Activated T-helper 17 cell treated with anti-CD3 and anti-CD28 coated beads, Interleukin-2, amount 50 U/mL, for 72 hours (primary cell): ENCODE data around the gene ADK. TPM values are rescaled to one million over a fixed set of nuclear protein-coding genes. Genes with fewer than 3 reads are reported as not detected.
"Not testable (repeated sequence)": the region's sequence is repeated elsewhere in the genome, so short reads cannot be mapped to it uniquely, and the experiment has no call there.

ENCODE experiments used
- ATAC-seq: fragments of 150-1000 bp; cut with Tn5 transposase; replicated peaks from 2 replicates; pipeline ENCODE4 v1.10.0; 2021; ENCODE audit warnings: mild to moderate bottlenecking, moderate library complexity
- H3K27ac Mint-ChIP-seq: one replicate; pipeline ENCODE4 v1.8.0; 2022; ENCODE audit warnings: mixed read lengths
- H3K27me3 Mint-ChIP-seq: one replicate; pipeline ENCODE4 v1.8.0; 2022; ENCODE audit warnings: mixed read lengths
- H3K36me3 Mint-ChIP-seq: one replicate; pipeline ENCODE4 v1.8.0; 2022; ENCODE audit warnings: low read depth, mild to moderate bottlenecking, mixed read lengths
- H3K4me1 Mint-ChIP-seq: one replicate; pipeline ENCODE4 v1.8.0; 2022; ENCODE audit warnings: mixed read lengths
- H3K4me3 Mint-ChIP-seq: one replicate; pipeline ENCODE4 v1.8.0; 2022; ENCODE audit warnings: mild to moderate bottlenecking, mixed read lengths
- H3K9me3 Mint-ChIP-seq: one replicate; pipeline ENCODE4 v1.8.0; 2022; ENCODE audit warnings: mixed read lengths
- total RNA-seq, 2 donors: library from RNA; stranded (reverse); gene quantifications; one replicate each; pipeline ENCODE4 v1.2.3, GENCODE V29; 2022

Gene ADK
- total RNA-seq, 2 donors from 2014 or later = 51.4 to 72.1 TPM

DNA sequence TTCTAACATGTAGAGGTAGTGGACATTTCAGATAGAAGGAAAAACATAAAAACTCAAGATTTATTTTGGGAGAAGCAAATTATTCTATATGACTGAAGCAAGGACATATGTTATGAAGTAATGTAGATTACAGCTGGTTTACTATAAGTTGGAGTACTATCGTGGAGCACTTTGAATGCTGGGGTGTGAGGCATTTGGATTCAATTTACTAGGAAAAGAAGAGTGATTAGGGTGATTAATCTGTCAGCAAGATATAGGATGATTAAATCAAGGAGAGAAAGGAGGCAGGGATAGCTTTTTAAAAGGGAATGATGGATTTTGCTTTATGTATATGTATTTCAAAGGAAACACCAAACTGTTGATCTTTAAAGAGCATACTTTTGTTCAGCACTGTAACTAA is 356.9 kb downstream of the ADK start:
- H3K27ac Mint-ChIP-seq = no peak overlapping the region
- H3K9me3 Mint-ChIP-seq = peaks cover 16% of the 10 kb centered on the region
- H3K4me1 Mint-ChIP-seq = peaks cover 10% of the 10 kb centered on the region
- peaks cover 63% of the 10 kb centered on the region for H3K36me3 Mint-ChIP-seq
- no peak for ATAC-seq
- no peak overlapping the region for H3K4me3 Mint-ChIP-seq
- H3K27me3 Mint-ChIP-seq = no peaks in the 10 kb centered on the region

DNA sequence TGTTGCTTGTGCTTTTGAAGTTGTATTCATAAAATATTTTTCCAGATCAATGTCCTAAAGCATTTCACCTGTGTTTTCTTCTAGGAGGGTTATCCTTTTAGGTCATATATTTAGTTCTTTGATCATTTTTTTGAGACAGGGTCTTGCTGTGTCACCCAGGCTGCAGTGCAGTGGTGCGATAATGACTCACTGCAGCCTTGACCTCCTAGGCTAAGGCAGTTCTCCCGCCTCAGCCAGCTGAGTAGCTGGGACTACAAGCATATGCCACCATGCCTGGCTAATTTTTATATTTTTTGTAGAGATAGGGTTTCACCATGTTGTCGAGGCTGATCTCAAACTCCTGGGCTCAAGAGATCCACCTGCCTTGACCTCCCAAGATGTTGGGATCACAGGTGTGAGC is 359.6 kb downstream of the ADK start:
- H3K9me3 Mint-ChIP-seq = peaks cover 34% of the 10 kb centered on the region
- H3K27ac Mint-ChIP-seq = no peak overlapping the region
- peaks cover 3% of the 10 kb centered on the region for H3K4me1 Mint-ChIP-seq
- peaks cover 61% of the 10 kb centered on the region for H3K36me3 Mint-ChIP-seq
- no peak overlapping the region for H3K4me3 Mint-ChIP-seq
- H3K27me3 Mint-ChIP-seq = no peaks in the 10 kb centered on the region
- no peak for ATAC-seq

DNA sequence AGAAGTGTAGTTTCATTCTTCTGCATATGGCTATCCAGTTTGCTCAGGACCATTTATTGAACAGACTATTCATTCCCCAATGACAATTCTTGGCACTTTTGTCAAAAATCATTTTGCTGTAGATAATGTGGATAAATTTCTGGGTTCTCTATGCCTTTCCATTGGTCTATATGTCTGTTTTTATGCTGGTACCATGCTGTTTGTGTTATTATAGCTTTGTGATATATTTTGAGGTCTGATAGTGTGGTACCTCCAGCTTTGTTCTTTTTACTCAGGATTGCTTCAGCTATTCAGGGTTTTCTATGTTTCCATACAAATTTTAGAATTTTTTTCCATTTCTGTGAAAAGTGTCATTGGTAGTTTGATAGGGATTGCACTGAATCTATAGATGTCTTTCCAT is 360.0 kb downstream of the ADK start:
- Mint-ChIP-seq H3K27me3 (no peaks in the 10 kb centered on the region), H3K4me3 (no peak overlapping the region), H3K9me3 (peaks cover 34% of the 10 kb centered on the region), H3K36me3 (peaks cover 58% of the 10 kb centered on the region), H3K27ac (no peak overlapping the region), H3K4me1 (peaks cover 3% of the 10 kb centered on the region)
- no peak for ATAC-seq

DNA sequence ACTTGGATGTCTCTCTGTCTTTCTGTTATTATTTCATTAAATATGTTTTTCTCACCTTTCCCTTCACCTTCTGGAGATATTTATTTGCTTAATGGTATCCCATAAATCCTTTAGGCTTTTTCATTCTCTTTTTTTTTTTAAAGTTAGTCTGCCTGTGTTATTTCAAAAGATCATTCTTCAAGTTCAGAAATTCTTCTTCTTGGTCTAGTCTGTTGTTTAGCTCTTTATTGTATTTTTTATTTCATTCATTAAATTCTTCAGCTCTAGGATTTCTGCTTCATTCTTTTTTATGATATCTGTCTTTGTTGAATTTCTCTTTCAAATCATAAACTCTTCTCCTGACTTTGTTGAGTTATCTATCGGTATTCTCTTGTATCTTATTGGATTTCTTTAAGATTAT is 363.3 kb downstream of the ADK start:
- Mint-ChIP-seq H3K27ac (no peak overlapping the region), H3K4me1 (peaks cover 3% of the 10 kb centered on the region), H3K9me3 (peaks cover 34% of the 10 kb centered on the region), H3K4me3 (no peak overlapping the region), H3K36me3 (peaks cover 44% of the 10 kb centered on the region), H3K27me3 (no peaks in the 10 kb centered on the region)
- ATAC-seq = no peak

DNA sequence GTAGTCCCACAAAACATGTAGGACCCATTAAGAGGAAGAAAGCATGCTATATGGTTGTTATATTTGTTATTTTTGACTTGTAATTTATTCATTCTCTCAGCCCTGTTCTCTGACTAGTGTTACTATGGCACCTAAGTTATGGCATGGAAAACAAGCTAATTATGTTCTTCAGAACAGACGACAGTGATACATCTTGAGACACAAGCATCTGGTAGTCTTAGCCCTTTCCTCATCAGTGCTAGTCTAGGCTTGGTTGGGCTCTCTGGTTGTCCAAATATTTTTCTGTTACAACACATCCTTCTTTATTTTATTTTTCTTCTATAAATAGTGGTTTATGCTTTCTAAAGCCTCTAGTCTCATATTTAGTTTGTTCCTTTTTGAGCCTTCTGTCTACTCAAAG is 367.0 kb downstream of the ADK start:
- ATAC-seq = no peak
- no peak overlapping the region for H3K27ac Mint-ChIP-seq
- no peaks in the 10 kb centered on the region for H3K27me3 Mint-ChIP-seq
- no peak overlapping the region for H3K4me3 Mint-ChIP-seq
- H3K4me1 Mint-ChIP-seq = peaks cover 3% of the 10 kb centered on the region
- H3K36me3 Mint-ChIP-seq = peaks cover 28% of the 10 kb centered on the region
- peaks cover 21% of the 10 kb centered on the region for H3K9me3 Mint-ChIP-seq

DNA sequence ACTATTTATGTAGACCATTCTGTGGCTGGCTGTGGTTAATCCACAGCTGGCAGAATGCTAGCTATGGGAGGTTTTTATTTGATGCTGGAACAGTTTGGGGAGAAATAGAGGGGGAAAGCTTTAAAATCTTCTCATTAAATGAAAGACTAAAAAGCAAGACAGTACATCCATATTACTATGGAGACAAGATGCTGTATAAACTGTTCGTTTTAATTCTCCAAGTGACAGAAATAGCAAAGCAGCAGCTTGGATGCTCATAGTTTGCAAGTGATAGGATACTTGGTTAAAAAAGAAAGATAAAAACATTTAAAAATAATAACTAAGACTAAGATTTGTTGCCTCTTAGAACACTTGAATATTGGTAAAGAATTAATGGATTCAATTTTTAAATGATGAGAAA is 370.5 kb downstream of the ADK start:
- Mint-ChIP-seq H3K36me3 (peaks cover 5% of the 10 kb centered on the region), H3K4me1 (no peaks in the 10 kb centered on the region), H3K27me3 (no peaks in the 10 kb centered on the region), H3K27ac (no peak overlapping the region), H3K4me3 (no peak overlapping the region), H3K9me3 (no peaks in the 10 kb centered on the region)
- ATAC-seq = no peak

DNA sequence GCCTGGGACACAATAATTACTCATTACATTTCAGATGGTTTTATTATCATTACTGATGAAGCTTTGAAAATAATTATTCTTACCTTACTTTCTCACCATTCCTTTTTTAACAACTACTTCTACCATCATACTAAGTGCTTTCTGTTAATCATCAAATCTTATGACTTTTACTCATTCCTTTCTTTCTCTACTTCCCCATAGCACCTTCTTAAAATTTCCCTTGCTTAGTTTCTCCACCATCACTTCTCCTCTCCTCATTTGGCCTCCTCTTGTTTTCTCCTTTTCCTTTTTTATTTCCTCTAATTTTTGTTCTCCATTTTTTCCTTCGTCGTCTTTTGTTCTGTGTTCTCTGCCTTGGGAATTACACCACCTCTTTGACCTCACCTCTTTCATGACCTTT is 372.2 kb downstream of the ADK start:
- Mint-ChIP-seq H3K27me3 (no peaks in the 10 kb centered on the region), H3K36me3 (peaks cover 22% of the 10 kb centered on the region), H3K9me3 (no peaks in the 10 kb centered on the region), H3K4me1 (no peaks in the 10 kb centered on the region), H3K27ac (no peak overlapping the region), H3K4me3 (no peak overlapping the region)
- no peak for ATAC-seq

DNA sequence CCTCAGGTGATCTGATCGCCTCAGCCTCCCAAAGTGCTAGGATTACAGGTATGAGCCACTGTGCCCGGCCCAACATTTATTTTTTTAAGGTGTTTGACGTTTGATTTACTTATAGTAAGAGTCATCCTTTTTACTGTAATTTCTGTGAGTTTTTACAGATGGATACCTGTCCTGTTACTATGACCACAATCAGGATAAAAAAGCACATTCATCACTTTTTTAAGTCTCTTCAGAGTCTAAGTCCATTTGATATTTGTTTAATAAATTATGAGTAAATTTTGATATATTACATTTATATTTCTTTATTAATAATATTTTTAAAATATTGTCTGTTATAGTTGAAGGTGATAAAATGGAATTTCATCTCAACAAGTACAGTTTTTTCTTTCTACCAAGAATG is 374.9 kb downstream of the ADK start:
- H3K27ac Mint-ChIP-seq = no peak overlapping the region
- no peaks in the 10 kb centered on the region for H3K4me1 Mint-ChIP-seq
- H3K4me3 Mint-ChIP-seq = no peak overlapping the region
- ATAC-seq = no peak
- H3K27me3 Mint-ChIP-seq = no peaks in the 10 kb centered on the region
- no peaks in the 10 kb centered on the region for H3K9me3 Mint-ChIP-seq
- H3K36me3 Mint-ChIP-seq = peaks cover 38% of the 10 kb centered on the region

DNA sequence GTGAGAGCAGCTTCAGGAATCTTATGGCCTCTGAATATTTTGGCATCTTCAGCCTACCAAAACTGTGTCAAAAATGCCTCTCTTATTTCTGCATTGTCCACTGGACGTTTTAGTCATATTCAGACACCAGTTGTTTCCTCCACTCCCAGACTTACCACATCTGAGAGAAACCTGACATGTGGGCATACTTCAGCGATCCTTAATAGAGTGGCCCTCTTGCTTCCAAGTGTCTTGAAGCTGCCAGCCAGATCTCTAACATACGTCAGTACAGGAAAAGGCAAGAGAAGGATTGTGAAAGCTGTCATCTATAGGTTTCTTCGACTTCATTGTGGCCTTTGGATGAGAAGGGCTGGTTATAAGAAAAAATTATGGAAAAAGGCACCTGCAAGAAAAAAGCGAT is 376.6 kb downstream of the ADK start:
- ATAC-seq, H3K9me3 Mint-ChIP-seq, H3K27me3 Mint-ChIP-seq, H3K4me1 Mint-ChIP-seq, H3K27ac Mint-ChIP-seq, H3K4me3 Mint-ChIP-seq: not testable (repeated sequence)
- H3K36me3 Mint-ChIP-seq = peaks cover 39% of the 10 kb centered on the region

DNA sequence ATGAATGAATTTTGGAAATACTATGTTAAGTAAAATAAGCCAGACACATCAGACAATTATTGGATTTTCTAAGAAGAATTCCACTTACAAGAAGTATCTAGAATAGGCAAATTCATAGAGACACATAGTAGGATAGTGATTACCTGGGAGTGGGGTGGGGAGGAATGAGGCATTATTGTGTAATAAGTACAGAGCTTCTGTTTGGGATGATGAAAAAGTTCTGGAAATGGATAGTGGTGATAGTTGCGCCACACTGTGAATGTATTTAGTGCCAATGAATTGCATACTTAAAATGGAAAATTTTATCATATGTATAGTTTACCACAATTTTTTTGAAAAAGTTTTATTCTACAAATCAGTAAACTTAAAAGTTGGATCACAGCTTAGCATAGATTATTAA is 378.2 kb downstream of the ADK start:
- Mint-ChIP-seq H3K4me3 (no peak overlapping the region), H3K9me3 (no peaks in the 10 kb centered on the region), H3K36me3 (peaks cover 39% of the 10 kb centered on the region), H3K27ac (no peak overlapping the region), H3K4me1 (no peaks in the 10 kb centered on the region), H3K27me3 (no peaks in the 10 kb centered on the region)
- no peak for ATAC-seq

DNA sequence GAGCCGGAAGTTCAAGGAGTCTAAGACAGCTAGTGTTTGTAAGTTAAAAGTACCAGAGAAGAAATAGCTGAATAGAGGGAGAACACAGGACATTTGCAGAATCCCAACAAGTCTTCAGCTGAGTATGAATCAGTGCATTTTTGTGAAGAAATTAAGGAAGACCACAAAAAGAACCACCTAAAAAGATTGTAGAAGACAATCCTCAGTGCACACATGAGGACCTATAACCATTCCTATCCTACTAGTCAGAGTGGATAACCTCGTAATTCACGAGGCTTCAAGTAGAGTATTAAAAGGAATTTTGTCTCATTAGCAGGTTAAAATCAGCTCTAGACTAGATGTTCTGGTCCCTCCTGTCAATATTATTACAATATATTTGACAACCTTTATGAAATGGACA is 380.0 kb downstream of the ADK start:
- H3K9me3 Mint-ChIP-seq = no peaks in the 10 kb centered on the region

DNA sequence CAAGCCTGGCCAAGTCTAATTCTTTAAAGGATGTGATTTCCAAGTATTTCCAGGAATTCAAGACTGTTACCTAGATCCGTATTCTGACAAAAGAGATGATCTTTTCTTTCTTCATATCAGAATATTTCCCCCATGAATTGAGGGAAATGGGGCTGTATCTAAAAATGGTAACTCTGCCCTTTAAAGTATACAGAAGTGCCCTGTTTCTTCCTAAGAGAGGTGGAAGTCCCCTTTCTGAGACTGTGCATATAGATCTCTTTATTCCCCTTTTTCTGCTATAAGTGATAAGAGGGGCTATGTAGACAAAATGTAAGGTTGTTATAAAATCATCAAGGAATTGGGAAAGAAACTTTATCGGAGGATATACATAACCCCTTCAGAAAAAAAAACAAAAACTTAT is 388.3 kb downstream of the ADK start:
- no peak for ATAC-seq
- H3K27me3 Mint-ChIP-seq = no peaks in the 10 kb centered on the region
- H3K27ac Mint-ChIP-seq = no peak overlapping the region
- no peaks in the 10 kb centered on the region for H3K9me3 Mint-ChIP-seq
- H3K36me3 Mint-ChIP-seq = no peaks in the 10 kb centered on the region
- H3K4me3 Mint-ChIP-seq = no peak overlapping the region
- peaks cover 4% of the 10 kb centered on the region for H3K4me1 Mint-ChIP-seq

More for the DNA sequence above, 380.0 kb downstream of the ADK start:
- Mint-ChIP-seq H3K4me1 (no peaks in the 10 kb centered on the region), H3K27me3 (no peaks in the 10 kb centered on the region), H3K4me3 (no peak overlapping the region), H3K27ac (no peak overlapping the region), H3K36me3 (peaks cover 39% of the 10 kb centered on the region)
- ATAC-seq = no peak

DNA sequence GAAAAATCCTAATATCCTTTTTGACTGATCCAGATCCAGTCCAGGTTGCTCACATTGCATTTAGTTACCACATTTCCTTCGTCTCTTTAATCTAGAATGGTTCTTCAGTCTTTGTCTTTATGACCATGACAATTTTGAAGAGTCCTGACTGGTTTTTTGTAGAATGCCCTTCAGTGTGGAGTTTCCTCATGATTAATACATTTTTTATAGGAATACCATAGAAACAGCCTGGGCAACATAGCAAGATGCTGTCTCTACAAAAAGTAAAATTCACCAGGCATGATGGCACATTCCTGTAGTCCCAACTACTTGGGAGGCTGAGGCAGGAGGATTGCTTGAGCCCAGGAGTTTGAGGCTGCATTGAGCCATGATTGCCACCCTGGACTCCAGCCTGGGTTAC is 390.4 kb downstream of the ADK start:
- Mint-ChIP-seq H3K4me1 (peaks cover 4% of the 10 kb centered on the region), H3K27ac (no peak overlapping the region), H3K36me3 (no peaks in the 10 kb centered on the region), H3K27me3 (no peaks in the 10 kb centered on the region), H3K4me3 (no peak overlapping the region), H3K9me3 (no peaks in the 10 kb centered on the region)
- ATAC-seq = no peak

DNA sequence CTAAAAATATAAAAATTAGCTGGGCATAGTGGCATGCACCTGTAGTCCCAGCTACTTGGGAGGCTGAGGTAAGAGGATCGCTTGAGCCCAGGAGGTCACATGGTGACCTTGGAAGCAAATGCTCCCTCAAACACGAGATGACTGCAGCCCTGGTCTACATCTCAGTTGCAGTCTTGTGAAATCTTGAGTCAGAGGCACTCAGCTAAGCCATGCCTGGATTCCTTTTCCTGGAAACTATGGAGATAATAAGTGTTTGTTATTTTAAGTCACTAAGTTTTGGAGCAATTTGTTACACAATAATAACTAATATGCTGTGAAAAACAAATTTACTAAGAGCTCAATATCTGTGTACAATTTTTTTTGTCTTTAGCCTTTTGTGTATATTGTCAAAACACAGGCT is 391.1 kb downstream of the ADK start:
- no peaks in the 10 kb centered on the region for H3K9me3 Mint-ChIP-seq

DNA sequence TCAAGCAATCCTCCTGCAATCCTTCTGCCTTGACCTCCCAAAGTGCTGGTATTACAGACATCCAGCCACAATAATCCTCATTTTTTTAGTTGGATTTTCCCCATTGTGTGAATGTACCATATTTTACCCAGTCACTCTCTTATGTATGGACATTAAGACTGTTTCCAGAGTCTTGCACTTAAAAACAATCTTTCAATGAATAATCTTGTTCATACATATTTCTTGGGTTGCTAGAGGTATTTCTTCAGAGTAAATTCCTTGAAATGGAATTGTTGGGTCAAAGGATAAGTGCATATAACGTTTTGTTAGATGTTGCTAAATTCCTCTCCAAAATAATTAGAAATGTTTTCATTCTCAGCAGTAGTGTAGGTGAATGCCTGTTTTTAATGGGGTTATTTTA is 392.3 kb downstream of the ADK start:
- Mint-ChIP-seq H3K9me3 (no peaks in the 10 kb centered on the region), H3K36me3 (no peaks in the 10 kb centered on the region), H3K27me3 (no peaks in the 10 kb centered on the region), H3K4me3 (no peak overlapping the region), H3K27ac (no peak overlapping the region), H3K4me1 (no peaks in the 10 kb centered on the region)
- no peak for ATAC-seq

More for the DNA sequence above, 391.1 kb downstream of the ADK start:
- Mint-ChIP-seq H3K27ac (no peak overlapping the region), H3K4me3 (no peak overlapping the region), H3K4me1 (no peaks in the 10 kb centered on the region), H3K27me3 (no peaks in the 10 kb centered on the region), H3K36me3 (no peaks in the 10 kb centered on the region)
- no peak for ATAC-seq

DNA sequence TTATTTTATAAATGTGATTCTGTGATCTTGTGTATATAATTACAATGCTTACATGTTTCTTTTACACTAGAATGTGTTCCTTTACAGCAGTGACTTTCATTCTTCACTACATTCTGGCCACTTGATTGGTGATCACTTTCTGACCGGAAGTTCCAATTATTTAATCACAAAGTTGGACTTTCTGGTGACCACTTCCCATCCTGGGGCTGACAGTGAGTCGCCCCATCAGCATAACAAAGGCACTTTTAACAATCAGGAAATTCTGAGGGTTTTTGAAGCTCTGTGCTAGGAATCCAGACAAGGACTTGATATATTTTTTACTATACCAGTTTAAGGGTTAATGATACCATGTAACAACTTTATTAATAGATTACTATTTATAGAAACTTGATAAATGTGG is 393.1 kb downstream of the ADK start:
- no peaks in the 10 kb centered on the region for H3K27me3 Mint-ChIP-seq
- no peaks in the 10 kb centered on the region for H3K9me3 Mint-ChIP-seq
- H3K4me1 Mint-ChIP-seq = no peaks in the 10 kb centered on the region
- no peak for ATAC-seq
- no peak overlapping the region for H3K4me3 Mint-ChIP-seq
- no peak overlapping the region for H3K27ac Mint-ChIP-seq
- H3K36me3 Mint-ChIP-seq = no peaks in the 10 kb centered on the region
